Vagina (tissue), 2 donors: ENCODE measurements around the gene RSPH9.

Experiments
- CTCF ChIP-seq, 3 experiments: fragments of 450-650 bp in 2 of 3; fragments of 200-600 bp in 1 of 3; sonication (generic) in 1 of 3; IDR thresholded peaks; one replicate each; pipeline ENCODE4 v1.5.1; 2017 to 2019; ENCODE audit warnings: antibody characterized with exemption in 3 of 3, mild to moderate bottlenecking in 2 of 3, moderate library complexity in 2 of 3
- POLR2A ChIP-seq, 2 donors: fragments of 450-650 bp; IDR thresholded peaks; one replicate each; pipeline ENCODE4 v1.6.1; 2017; ENCODE audit warnings: antibody characterized with exemption in 2 of 2, mild to moderate bottlenecking in 2 of 2, moderate library complexity in 2 of 2

GRCh38 chr6:43648248-43648647 lies 3.4 kb downstream of the RSPH9 start:
- TF ChIP-seq CTCF (IDR thresholded peaks at IDR 0.05) (no peak), POLR2A (IDR thresholded peaks at IDR 0.05) (no peak)
